SU-DHL-6 (cell line): Measurements from ENCODE around the gene ACSL4.

ENCODE experiments used
- H2AFZ ChIP-seq: fragments of 200-600 bp; sonication (generic); 2 replicates; pipeline ENCODE4 v1.6.1; 2014; ENCODE audit warnings: low read depth, mild to moderate bottlenecking, moderate library complexity, mixed read lengths, antibody characterized with exemption, low read length; ENCODE audit not compliant: severe bottlenecking
- H3F3A ChIP-seq: fragments of 200-600 bp; shearing (Covaris generic); 2 replicates; pipeline ENCODE4 v1.6.0; 2016; ENCODE audit warnings: antibody characterized with exemption, mild to moderate bottlenecking; ENCODE audit not compliant: insufficient read depth
- H3K27ac ChIP-seq: fragments of 200-600 bp; sonication (generic); 2 replicates; pipeline ENCODE4 v1.5.1; 2016; ENCODE audit warnings: low read depth, mild to moderate bottlenecking, low read length, moderate library complexity, mixed read lengths
- H3K27me3 ChIP-seq: fragments of 200-600 bp; sonication (generic), shearing (Covaris generic); 2 replicates; pipeline ENCODE4 v1.6.0; 2014; ENCODE audit warnings: mild to moderate bottlenecking, low read length
- H3K36me3 ChIP-seq: fragments of 200-600 bp; sonication (generic); 2 replicates; pipeline ENCODE4 v1.6.1; 2014; ENCODE audit warnings: mild to moderate bottlenecking, low read length, mixed read lengths
- H3K4me2 ChIP-seq: fragments of 300-600, 200-600 bp; shearing (Covaris generic), sonication (generic); 2 replicates; pipeline ENCODE4 v1.6.0; 2014; ENCODE audit warnings: low read length, low read depth, mild to moderate bottlenecking; ENCODE audit not compliant: poor library complexity, severe bottlenecking
- H3K4me3 ChIP-seq: fragments of 200-600 bp; sonication (generic); 2 replicates; pipeline ENCODE4 v1.5.1; 2014; ENCODE audit warnings: antibody characterized with exemption, low read length, mild to moderate bottlenecking, mixed read lengths; ENCODE audit not compliant: insufficient read depth, poor library complexity, severe bottlenecking
- H3K79me2 ChIP-seq: fragments of 200-600 bp; sonication (generic); 2 replicates; pipeline ENCODE4 v1.6.1; 2014; ENCODE audit warnings: mild to moderate bottlenecking, low read length, moderate library complexity; ENCODE audit not compliant: insufficient read depth
- H3K9ac ChIP-seq: fragments of 200-600 bp; sonication (generic); 2 replicates; pipeline ENCODE4 v1.7.0; 2014; ENCODE audit warnings: mild to moderate bottlenecking, low read length
- H3K9me2 ChIP-seq: fragments of 200-600 bp; sonication (generic); replicated peaks from 2 replicates; pipeline ENCODE4 v1.6.1; 2014; ENCODE audit warnings: low read length; ENCODE audit not compliant: insufficient read depth
- H3K9me3 ChIP-seq: fragments of 200-600 bp; sonication (generic); 2 replicates; pipeline ENCODE4 v1.6.1; 2014; ENCODE audit warnings: low read length, mixed read lengths; ENCODE audit not compliant: insufficient read depth
- H4K20me1 ChIP-seq: fragments of 200-600 bp; sonication (generic); 2 replicates; pipeline ENCODE4 v1.6.1; 2014; ENCODE audit warnings: low read depth, mild to moderate bottlenecking, antibody characterized with exemption, low read length, moderate library complexity, mixed read lengths
- CTCF ChIP-seq: fragments of 200-600 bp; sonication (generic); IDR thresholded peaks from one replicate; pipeline ENCODE4 v1.5.1; 2017; ENCODE audit warnings: antibody characterized with exemption, mild to moderate bottlenecking, low read length, moderate library complexity; ENCODE audit not compliant: insufficient read depth, poor library complexity, severe bottlenecking
- EZH2phosphoT487 ChIP-seq: fragments of 200-600 bp; sonication (generic), shearing (Covaris generic); conservative IDR thresholded peaks from 2 replicates; pipeline ENCODE4 v1.6.1; 2018; ENCODE audit warnings: mild to moderate bottlenecking, antibody characterized with exemption, low read length, moderate library complexity, mixed read lengths

The ACSL4 gene

GRCh38 chrX:109707720-109708119 is 25.3 kb downstream of the ACSL4 start:
- H4K20me1 ChIP-seq: 0 out of 2 replicates have a peak, but pooled peaks cover 9% of the 10 kb centered on the region

GRCh38 chrX:109707319-109707718 is 25.7 kb downstream of the ACSL4 start:
- Histone ChIP-seq H3K9me3 (no peaks in the 10 kb centered on the region), H3K4me3 (no peak overlapping the region), H3K27ac (no peak overlapping the region), H3K4me2 (no peak overlapping the region), H3K36me3 (no peaks in the 10 kb centered on the region), H3K9me2 (no peaks in the 10 kb centered on the region), H2AFZ (no peak overlapping the region), H4K20me1 (0 out of 2 replicates have a peak, but pooled peaks cover 9% of the 10 kb centered on the region), H3K9ac (no peak overlapping the region), H3F3A (no peaks in the 10 kb centered on the region), H3K27me3 (no peaks in the 10 kb centered on the region), H3K79me2 (peaks cover 96% of the 10 kb centered on the region)
- TF ChIP-seq EZH2phosphoT487: no peak

More at GRCh38 chrX:109707720-109708119, 25.3 kb downstream of the ACSL4 start:
- H3K79me2 ChIP-seq: peaks cover 96% of the 10 kb centered on the region
- H3K36me3 ChIP-seq: no peaks in the 10 kb centered on the region
- H2AFZ ChIP-seq: no peak overlapping the region
- no peaks in the 10 kb centered on the region for H3F3A ChIP-seq
- H3K9me3 ChIP-seq: no peaks in the 10 kb centered on the region
- no peak overlapping the region for H3K4me3 ChIP-seq
- TF ChIP-seq CTCF: no peak
- TF ChIP-seq EZH2phosphoT487: no peak
- H3K9me2 ChIP-seq: no peaks in the 10 kb centered on the region
- no peaks in the 10 kb centered on the region for H3K27me3 ChIP-seq
- no peak overlapping the region for H3K27ac ChIP-seq
- H3K9ac ChIP-seq: no peak overlapping the region
- no peak overlapping the region for H3K4me2 ChIP-seq

GRCh38 chrX:109704563-109704962 is 28.5 kb downstream of the ACSL4 start:
- no peaks in the 10 kb centered on the region for H3K9me3 ChIP-seq
- H3K27me3 ChIP-seq: no peaks in the 10 kb centered on the region
- H3K27ac ChIP-seq: no peak overlapping the region
- no peaks in the 10 kb centered on the region for H3K9me2 ChIP-seq
- peaks cover 74% of the 10 kb centered on the region for H3K79me2 ChIP-seq
- H2AFZ ChIP-seq: no peak overlapping the region
- TF ChIP-seq EZH2phosphoT487 (no peak), CTCF (no peak)
- no peak overlapping the region for H3K9ac ChIP-seq
- H3F3A ChIP-seq: no peaks in the 10 kb centered on the region
- H3K4me3 ChIP-seq: no peak overlapping the region
- H3K36me3 ChIP-seq: no peaks in the 10 kb centered on the region
- H4K20me1 ChIP-seq: 0 out of 2 replicates have a peak, but pooled peaks cover 9% of the 10 kb centered on the region
- H3K4me2 ChIP-seq: no peak overlapping the region

GRCh38 chrX:109697855-109698254 is 35.2 kb downstream of the ACSL4 start:
- no peak for TF ChIP-seq EZH2phosphoT487
- no peak for TF ChIP-seq CTCF
- H3K27me3 ChIP-seq: no peaks in the 10 kb centered on the region
- H3K4me3 ChIP-seq: no peak overlapping the region
- no peaks in the 10 kb centered on the region for H3F3A ChIP-seq
- no peaks in the 10 kb centered on the region for H3K36me3 ChIP-seq
- no peak overlapping the region for H3K9ac ChIP-seq
- no peak overlapping the region for H3K27ac ChIP-seq
- H4K20me1 ChIP-seq: no peaks in the 10 kb centered on the region
- no peaks in the 10 kb centered on the region for H3K9me2 ChIP-seq
- H3K79me2 ChIP-seq: peaks cover 59% of the 10 kb centered on the region
- H2AFZ ChIP-seq: no peak overlapping the region
- H3K4me2 ChIP-seq: no peak overlapping the region
- no peaks in the 10 kb centered on the region for H3K9me3 ChIP-seq
